Measurements from ENCODE around the gene SLC24A4.

DNA sequence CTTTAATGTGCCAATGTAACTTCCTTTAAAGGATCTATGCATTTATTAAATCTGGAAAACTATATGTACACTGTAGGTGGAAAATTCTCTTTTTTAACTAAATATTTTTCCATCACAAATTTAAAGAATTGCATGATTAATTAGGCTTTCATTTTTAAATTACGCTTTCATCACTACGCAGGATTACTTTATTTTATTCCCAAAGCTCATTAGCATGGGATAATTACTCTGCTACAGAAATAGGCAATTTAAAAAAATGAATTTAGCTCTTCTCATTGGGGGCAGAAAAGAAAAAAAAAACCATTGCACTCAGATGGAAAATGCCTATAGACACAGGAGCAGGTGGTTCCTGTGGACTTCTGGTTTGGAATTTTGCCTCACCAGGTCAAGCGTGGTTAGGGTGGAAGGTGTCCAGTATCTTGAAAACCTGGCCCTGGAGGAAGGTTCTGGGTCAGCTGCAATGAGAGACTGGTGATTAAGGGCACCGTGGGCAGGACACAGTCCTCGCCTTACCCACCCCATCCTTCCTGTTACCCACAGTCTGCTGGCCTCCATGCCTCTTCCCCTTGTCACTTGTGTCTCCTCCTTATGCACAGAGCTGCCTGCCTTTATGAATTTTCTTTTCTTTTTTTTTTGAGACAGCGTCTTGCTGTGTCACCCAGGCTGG is 173.4 kb downstream of the SLC24A4 start:
- no peak for TF ChIP-seq EZH2 (IDR thresholded peaks at IDR 0.05; ENCODE audit: borderline replicate concordance, low read depth, low read length, severe bottlenecking)
- TF ChIP-seq, protein P1, sequence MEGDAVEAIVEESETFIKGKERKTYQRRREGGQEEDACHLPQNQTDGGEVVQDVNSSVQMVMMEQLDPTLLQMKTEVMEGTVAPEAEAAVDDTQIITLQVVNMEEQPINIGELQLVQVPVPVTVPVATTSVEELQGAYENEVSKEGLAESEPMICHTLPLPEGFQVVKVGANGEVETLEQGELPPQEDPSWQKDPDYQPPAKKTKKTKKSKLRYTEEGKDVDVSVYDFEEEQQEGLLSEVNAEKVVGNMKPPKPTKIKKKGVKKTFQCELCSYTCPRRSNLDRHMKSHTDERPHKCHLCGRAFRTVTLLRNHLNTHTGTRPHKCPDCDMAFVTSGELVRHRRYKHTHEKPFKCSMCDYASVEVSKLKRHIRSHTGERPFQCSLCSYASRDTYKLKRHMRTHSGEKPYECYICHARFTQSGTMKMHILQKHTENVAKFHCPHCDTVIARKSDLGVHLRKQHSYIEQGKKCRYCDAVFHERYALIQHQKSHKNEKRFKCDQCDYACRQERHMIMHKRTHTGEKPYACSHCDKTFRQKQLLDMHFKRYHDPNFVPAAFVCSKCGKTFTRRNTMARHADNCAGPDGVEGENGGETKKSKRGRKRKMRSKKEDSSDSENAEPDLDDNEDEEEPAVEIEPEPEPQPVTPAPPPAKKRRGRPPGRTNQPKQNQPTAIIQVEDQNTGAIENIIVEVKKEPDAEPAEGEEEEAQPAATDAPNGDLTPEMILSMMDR (IDR thresholded peaks at IDR 0.05; ENCODE audit: extremely low read depth in 1 of 2, insufficient read depth in 1 of 2, low read depth in 1 of 2, low read length in 2 of 2) = no peak

Measured in endothelial cell of umbilical vein (primary cell).